Measurements from ENCODE around the gene PRKAB1.
A peak's percentile ranks its signal among the peaks of the same experiment; 100 is the strongest.

PRKAB1 gene

DNA sequence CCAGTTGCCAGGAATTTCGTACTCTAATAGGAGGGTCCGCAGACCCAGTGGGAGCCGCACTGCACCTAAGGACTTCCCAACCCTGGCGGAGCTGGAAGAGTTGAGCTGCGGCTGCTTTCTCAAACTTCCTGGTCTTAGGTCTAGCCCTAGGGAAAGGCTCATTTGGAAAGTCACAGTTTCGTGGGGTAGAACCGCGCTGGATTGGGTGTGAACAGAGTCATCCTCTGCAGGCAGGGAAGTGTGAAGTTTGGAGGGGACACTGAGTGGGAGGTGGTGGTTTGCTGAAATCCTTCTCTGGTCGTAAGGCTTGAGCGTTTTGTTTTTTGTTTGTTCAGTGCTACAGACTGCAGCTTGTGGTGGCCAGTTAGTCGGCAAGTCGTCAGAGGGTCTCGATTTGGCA lies 18.8 kb downstream of the PRKAB1 start:
- Histone ChIP-seq H3K9me3 (replicated peaks; ENCODE audit: low read length) (no peaks in the 10 kb centered on the region), H3K4me1 (ENCODE audit: control insufficient read depth, insufficient read depth, low read length) (peaks cover 22% of the 10 kb centered on the region), H3K27me3 (ENCODE audit: control insufficient read depth, insufficient read depth, low read length) (no peaks in the 10 kb centered on the region), H3K4me2 (ENCODE audit: low read length) (no peak overlapping the region), H3K4me3 (ENCODE audit: low read length) (no peak overlapping the region), H3K9ac (ENCODE audit: low read depth, low read length) (no peak overlapping the region), H3K36me3 (ENCODE audit: insufficient read depth, low read length) (peaks cover 19% of the 10 kb centered on the region)

DNA sequence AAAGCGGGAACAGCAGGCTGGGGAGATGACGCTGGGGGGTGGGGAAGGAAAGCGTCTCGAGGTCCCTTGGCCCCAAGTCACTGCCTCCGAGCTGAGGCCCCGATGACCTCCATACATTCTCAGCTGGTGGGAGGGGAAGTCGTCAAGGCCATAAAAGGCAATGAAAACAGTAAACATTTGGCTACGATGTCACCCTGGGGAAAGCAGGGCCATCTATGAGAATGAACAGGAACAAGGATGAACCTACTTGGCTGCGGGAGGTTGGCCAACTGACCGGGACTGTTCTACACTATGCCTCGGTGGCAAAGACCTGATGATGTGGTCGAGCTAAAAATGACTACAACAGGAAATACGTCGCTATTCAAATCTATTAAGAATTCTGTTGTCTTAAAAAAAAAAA lies 19.5 kb downstream of the PRKAB1 start:
- Histone ChIP-seq H3K9ac (ENCODE audit: low read depth, low read length) (no peak overlapping the region), H3K9me3 (replicated peaks; ENCODE audit: low read length) (no peaks in the 10 kb centered on the region), H3K27me3 (ENCODE audit: control insufficient read depth, insufficient read depth, low read length) (no peaks in the 10 kb centered on the region), H3K4me3 (ENCODE audit: low read length) (no peak overlapping the region), H3K4me1 (ENCODE audit: control insufficient read depth, insufficient read depth, low read length) (peaks cover 25% of the 10 kb centered on the region), H3K36me3 (ENCODE audit: insufficient read depth, low read length) (peaks cover 13% of the 10 kb centered on the region), H3K4me2 (ENCODE audit: low read length) (no peak overlapping the region)

DNA sequence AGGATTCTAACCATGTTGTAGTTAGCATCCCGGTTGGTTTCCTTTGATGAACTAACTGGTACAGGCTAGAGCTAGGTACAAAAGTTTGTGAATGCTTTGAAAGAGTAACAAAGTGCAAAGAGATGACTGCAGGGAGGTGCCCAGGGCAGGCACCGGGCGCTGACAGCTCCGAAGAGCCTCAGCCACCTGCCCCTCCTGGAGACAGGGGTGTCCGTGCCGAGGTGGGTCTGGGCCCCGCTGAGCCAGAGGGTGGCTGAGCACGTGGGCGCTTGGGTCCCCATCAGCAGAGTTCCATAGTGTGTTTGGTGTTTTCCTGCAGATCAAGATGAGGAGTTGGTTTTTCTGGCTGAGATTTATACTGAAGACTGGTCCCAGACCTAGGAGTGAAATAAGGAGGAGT lies 19.9 kb downstream of the PRKAB1 start:
- H3K27me3 ChIP-seq (ENCODE audit: control insufficient read depth, insufficient read depth, low read length) = no peaks in the 10 kb centered on the region
- peaks cover 26% of the 10 kb centered on the region for H3K4me1 ChIP-seq (ENCODE audit: control insufficient read depth, insufficient read depth, low read length)
- no peaks in the 10 kb centered on the region for H3K9me3 ChIP-seq (replicated peaks; ENCODE audit: low read length)
- H3K4me2 ChIP-seq (ENCODE audit: low read length) = no peak overlapping the region
- no peak overlapping the region for H3K9ac ChIP-seq (ENCODE audit: low read depth, low read length)
- H3K4me3 ChIP-seq (ENCODE audit: low read length) = no peak overlapping the region
- H3K36me3 ChIP-seq (ENCODE audit: insufficient read depth, low read length) = peaks cover 13% of the 10 kb centered on the region

DNA sequence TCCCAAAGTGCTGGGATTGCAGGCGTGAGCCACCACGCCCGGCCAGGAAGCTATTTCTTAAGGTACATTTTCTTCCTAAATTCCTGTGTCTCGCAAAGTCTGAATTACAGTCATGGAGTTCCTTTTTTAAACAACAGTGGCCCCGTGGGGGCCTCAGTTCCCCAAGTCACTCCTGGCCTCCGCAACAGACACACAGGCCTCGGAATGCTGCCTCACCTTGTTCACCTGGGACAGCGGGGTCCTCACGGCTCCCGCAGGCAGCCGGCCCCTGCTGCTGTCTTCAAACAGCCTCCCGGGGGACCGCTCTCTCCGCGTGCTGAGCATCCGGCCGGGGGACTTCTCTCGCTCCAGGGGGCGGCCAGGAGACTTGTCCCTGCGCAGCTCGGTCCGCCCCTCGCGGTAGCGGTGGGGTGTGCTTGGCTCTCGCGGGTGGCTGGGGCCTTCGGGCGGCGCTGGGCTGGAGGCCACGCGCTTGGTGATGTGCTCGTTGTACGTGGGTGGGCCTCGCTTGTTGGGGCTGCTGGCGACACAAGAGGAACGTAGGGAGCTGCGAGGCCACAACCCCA lies 22.1 kb downstream of the PRKAB1 start:
- Histone ChIP-seq H3K4me3 (ENCODE audit: low read length) (no peak overlapping the region), H3K36me3 (ENCODE audit: insufficient read depth, low read length) (peaks cover 13% of the 10 kb centered on the region), H3K27me3 (ENCODE audit: control insufficient read depth, insufficient read depth, low read length) (no peaks in the 10 kb centered on the region), H3K4me2 (ENCODE audit: low read length) (no peak overlapping the region), H3K4me1 (ENCODE audit: control insufficient read depth, insufficient read depth, low read length) (peaks cover 20% of the 10 kb centered on the region), H3K9ac (ENCODE audit: low read depth, low read length) (no peak overlapping the region), H3K9me3 (replicated peaks; ENCODE audit: low read length) (no peaks in the 10 kb centered on the region)

DNA sequence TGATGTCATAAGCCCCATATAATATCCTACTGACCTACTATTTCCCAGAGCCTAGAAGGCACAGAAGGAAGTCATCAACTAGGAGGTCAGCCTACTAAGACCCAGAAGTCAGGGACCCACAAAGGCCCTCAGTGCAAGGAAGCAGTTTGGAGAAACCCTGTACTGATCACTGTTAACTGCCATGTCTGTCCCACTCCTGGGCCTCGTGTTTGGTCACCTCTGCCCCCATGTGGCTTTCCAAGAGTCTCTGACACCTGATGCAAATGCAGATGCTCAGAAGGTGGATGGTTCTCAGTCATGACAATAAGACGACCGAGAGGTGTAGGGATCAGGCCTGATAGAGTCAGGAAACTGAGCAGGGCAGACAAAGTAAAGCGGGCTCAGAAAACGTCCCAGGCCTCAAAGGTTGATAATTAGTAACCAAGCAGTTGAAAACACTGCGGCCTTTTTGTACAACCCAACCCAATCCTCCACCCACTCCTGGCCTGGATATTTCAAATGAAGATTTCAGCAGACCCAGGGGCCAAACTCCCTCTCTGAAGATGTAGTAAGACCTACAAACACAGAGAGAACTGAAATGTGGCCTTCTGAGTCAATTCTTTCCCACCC lies 23.4 kb downstream of the PRKAB1 start:
- no peaks in the 10 kb centered on the region for H3K27me3 ChIP-seq (ENCODE audit: control insufficient read depth, insufficient read depth, low read length)
- H3K4me2 ChIP-seq (ENCODE audit: low read length) = no peak overlapping the region
- no peak overlapping the region for H3K9ac ChIP-seq (ENCODE audit: low read depth, low read length)
- H3K4me3 ChIP-seq (ENCODE audit: low read length) = no peak overlapping the region
- peaks cover 20% of the 10 kb centered on the region for H3K4me1 ChIP-seq (ENCODE audit: control insufficient read depth, insufficient read depth, low read length)
- H3K36me3 ChIP-seq (ENCODE audit: insufficient read depth, low read length) = peaks cover 13% of the 10 kb centered on the region
- no peaks in the 10 kb centered on the region for H3K9me3 ChIP-seq (replicated peaks; ENCODE audit: low read length)

DNA sequence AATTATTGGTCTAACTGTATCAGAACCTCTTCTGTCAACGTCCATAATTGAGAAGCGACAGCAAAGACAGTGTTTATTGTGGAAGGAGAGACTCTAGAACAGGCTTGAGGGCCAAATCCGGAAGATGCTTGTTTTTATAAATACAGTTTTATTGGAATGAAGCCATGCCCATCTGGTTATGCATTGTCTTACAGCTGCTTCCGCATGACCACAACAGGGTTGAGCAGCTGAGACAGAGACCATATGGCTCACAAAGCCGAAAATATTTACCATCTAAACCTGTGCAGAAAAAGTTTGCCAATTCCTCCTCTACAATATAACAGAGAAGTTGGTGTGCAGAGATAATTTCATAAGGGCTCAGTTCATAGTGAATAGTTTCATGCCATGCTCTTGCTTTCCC lies 24.5 kb downstream of the PRKAB1 start:
- Histone ChIP-seq H3K36me3 (ENCODE audit: insufficient read depth, low read length) (peaks cover 8% of the 10 kb centered on the region), H3K4me3 (ENCODE audit: low read length) (no peak overlapping the region), H3K27me3 (ENCODE audit: control insufficient read depth, insufficient read depth, low read length) (no peaks in the 10 kb centered on the region), H3K9me3 (replicated peaks; ENCODE audit: low read length) (no peaks in the 10 kb centered on the region), H3K9ac (ENCODE audit: low read depth, low read length) (no peak overlapping the region), H3K4me2 (ENCODE audit: low read length) (peak overlapping the region; percentile 57), H3K4me1 (ENCODE audit: control insufficient read depth, insufficient read depth, low read length) (peaks cover 20% of the 10 kb centered on the region)

DNA sequence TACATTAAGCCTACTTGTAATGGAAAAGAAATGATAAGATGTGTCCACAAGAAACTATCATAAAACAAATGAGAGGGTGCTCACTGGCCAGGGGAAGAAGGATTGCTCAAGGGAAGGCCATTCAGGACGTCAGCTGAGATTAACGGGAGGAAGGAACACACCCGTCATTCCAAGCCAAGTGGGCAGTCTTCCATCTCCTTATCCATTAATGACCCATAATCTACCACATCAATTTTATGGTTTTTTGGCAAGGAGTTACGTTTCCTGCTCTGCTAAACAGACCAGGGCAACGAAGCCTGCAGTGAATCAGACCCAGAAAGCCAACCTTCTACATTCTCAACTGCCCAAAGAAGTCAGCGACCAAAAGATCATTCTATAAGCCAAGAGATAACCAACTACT lies 25.1 kb downstream of the PRKAB1 start:
- H3K4me3 ChIP-seq (ENCODE audit: low read length) = no peak overlapping the region
- H3K9me3 ChIP-seq (replicated peaks; ENCODE audit: low read length) = no peaks in the 10 kb centered on the region
- no peaks in the 10 kb centered on the region for H3K27me3 ChIP-seq (ENCODE audit: control insufficient read depth, insufficient read depth, low read length)
- no peak overlapping the region for H3K9ac ChIP-seq (ENCODE audit: low read depth, low read length)
- H3K4me1 ChIP-seq (ENCODE audit: control insufficient read depth, insufficient read depth, low read length) = peaks cover 20% of the 10 kb centered on the region
- peak overlapping the region; percentile 57 for H3K4me2 ChIP-seq (ENCODE audit: low read length)
- H3K36me3 ChIP-seq (ENCODE audit: insufficient read depth, low read length) = peaks cover 13% of the 10 kb centered on the region

DNA sequence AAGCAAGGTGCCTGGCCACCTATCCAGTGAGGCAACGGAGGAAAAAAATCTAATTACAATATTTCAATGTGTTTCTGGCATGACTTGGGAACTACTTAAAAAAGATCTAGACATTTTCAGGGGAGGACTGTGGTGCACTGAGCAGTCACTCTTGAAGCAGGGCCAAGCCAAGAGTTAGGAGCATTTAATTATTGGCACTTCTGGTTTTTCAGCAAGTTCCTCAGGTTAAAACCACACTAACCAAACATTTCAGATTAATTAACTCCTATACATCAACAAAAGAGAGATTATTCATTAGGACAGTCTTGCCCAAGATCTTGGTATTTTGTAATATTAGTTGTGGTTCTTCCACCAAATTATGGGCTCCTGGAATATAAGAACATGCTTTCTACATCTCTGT lies 25.6 kb downstream of the PRKAB1 start:
- Histone ChIP-seq H3K27me3 (ENCODE audit: control insufficient read depth, insufficient read depth, low read length) (no peaks in the 10 kb centered on the region), H3K4me3 (ENCODE audit: low read length) (no peak overlapping the region), H3K36me3 (ENCODE audit: insufficient read depth, low read length) (peaks cover 11% of the 10 kb centered on the region), H3K9me3 (replicated peaks; ENCODE audit: low read length) (no peaks in the 10 kb centered on the region), H3K9ac (ENCODE audit: low read depth, low read length) (no peak overlapping the region), H3K4me2 (ENCODE audit: low read length) (peak overlapping the region; percentile 57), H3K4me1 (ENCODE audit: control insufficient read depth, insufficient read depth, low read length) (peaks cover 20% of the 10 kb centered on the region)

DNA sequence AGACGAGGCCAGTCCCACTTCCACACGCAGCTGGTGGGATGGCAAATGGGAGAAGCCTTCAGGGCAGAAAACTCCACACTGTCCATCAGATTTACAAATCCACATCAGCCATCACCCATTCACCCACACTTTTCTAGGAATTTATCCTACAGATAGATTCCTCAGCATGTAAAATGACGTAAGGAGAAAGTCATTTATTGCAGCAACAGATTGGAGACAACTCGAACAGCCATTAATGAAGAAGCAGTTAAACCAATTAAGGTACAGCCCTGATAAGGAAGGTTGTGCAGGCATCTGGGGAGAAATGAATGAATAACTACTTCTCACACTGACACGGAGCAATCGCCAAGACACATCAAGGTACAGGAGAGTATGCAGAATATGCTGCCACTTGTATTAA lies 26.2 kb downstream of the PRKAB1 start:
- H3K36me3 ChIP-seq (ENCODE audit: insufficient read depth, low read length) = peaks cover 10% of the 10 kb centered on the region
- H3K27me3 ChIP-seq (ENCODE audit: control insufficient read depth, insufficient read depth, low read length) = no peaks in the 10 kb centered on the region
- H3K9ac ChIP-seq (ENCODE audit: low read depth, low read length) = no peak overlapping the region
- H3K4me2 ChIP-seq (ENCODE audit: low read length) = no peak overlapping the region
- H3K9me3 ChIP-seq (replicated peaks; ENCODE audit: low read length) = no peaks in the 10 kb centered on the region
- peaks cover 20% of the 10 kb centered on the region for H3K4me1 ChIP-seq (ENCODE audit: control insufficient read depth, insufficient read depth, low read length)
- no peak overlapping the region for H3K4me3 ChIP-seq (ENCODE audit: low read length)

DNA sequence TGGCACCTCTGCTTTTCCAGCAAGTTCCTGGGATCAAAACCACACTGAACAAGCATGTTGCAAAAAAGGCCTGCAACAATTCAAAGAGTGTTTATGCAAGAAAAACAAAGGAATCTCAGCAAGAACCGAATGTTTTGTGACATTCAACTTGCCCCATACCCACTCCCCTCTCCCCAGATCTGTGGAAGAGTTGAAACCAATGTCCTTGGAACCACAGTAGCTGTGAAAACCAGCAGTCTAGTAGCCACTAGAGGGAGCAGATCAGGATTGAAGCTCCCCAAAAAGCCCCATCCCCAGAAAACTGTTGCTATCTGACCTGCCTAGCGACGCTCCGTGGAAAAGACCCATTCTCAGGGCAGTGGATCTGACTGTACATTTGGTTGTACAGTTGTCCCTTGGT lies 27.1 kb downstream of the PRKAB1 start:
- H3K9ac ChIP-seq (ENCODE audit: low read depth, low read length) = no peak overlapping the region
- H3K36me3 ChIP-seq (ENCODE audit: insufficient read depth, low read length) = peaks cover 14% of the 10 kb centered on the region
- H3K9me3 ChIP-seq (replicated peaks; ENCODE audit: low read length) = no peaks in the 10 kb centered on the region
- H3K4me2 ChIP-seq (ENCODE audit: low read length) = no peak overlapping the region
- peaks cover 20% of the 10 kb centered on the region for H3K4me1 ChIP-seq (ENCODE audit: control insufficient read depth, insufficient read depth, low read length)
- H3K4me3 ChIP-seq (ENCODE audit: low read length) = no peak overlapping the region
- no peaks in the 10 kb centered on the region for H3K27me3 ChIP-seq (ENCODE audit: control insufficient read depth, insufficient read depth, low read length)

DNA sequence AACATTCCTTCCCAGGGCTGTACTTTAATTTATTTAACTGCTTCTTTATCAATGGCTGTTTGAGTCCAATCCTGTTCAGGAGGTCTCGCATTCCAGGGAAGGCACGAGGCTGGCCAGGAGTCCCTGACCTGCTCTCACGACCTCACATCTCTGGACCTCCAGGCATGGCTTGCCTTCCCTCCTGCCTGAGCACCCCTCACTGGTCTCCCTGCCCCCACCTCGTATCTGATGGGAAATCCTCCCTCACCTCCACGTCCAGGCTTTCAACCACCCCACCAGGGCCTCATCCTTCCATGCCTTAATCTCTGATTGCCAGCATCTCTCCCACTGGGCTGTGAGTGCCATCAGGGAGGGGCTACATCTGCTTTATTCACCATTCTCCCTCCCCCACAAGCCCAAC lies 29.0 kb downstream of the PRKAB1 start:
- H3K9me3 ChIP-seq (replicated peaks; ENCODE audit: low read length) = no peaks in the 10 kb centered on the region
- H3K4me1 ChIP-seq (ENCODE audit: control insufficient read depth, insufficient read depth, low read length) = peaks cover 20% of the 10 kb centered on the region
- no peak overlapping the region for H3K4me3 ChIP-seq (ENCODE audit: low read length)
- H3K27me3 ChIP-seq (ENCODE audit: control insufficient read depth, insufficient read depth, low read length) = no peaks in the 10 kb centered on the region
- peaks cover 19% of the 10 kb centered on the region for H3K36me3 ChIP-seq (ENCODE audit: insufficient read depth, low read length)
- H3K9ac ChIP-seq (ENCODE audit: low read depth, low read length) = no peak overlapping the region
- no peak overlapping the region for H3K4me2 ChIP-seq (ENCODE audit: low read length)

DNA sequence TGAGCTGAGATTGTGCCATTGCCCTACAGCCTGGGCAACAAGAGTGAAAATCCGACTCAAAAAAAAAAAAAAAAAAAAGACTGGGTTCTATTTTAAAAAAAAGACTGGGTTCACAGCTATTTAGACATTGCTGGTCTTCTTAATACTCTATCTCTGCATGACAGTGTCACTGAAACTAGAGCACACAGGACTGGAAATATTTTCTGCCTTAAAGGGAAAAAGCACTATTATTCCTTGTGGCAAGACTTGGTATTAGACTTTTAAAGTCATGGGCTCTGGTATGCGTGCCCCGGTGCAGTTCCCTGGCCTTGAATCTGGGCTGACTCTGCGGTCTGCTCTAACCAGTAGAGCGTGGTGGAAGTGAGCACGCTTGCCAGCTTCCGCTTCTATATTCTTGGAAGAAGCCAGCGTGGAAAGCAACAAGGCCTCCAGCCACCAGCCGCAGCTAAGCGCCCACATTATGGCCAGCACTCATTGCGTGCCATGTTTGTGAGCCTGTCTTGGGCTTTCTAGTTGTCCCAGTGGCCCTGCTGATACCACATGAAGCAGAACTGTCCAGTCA lies 31.3 kb downstream of the PRKAB1 start:
- Histone ChIP-seq H3K27me3 (ENCODE audit: control insufficient read depth, insufficient read depth, low read length) (no peaks in the 10 kb centered on the region), H3K4me3 (ENCODE audit: low read length) (no peak overlapping the region), H3K4me1 (ENCODE audit: control insufficient read depth, insufficient read depth, low read length) (peaks cover 5% of the 10 kb centered on the region), H3K9ac (ENCODE audit: low read depth, low read length) (no peak overlapping the region), H3K9me3 (replicated peaks; ENCODE audit: low read length) (no peaks in the 10 kb centered on the region), H3K36me3 (ENCODE audit: insufficient read depth, low read length) (peaks cover 19% of the 10 kb centered on the region), H3K4me2 (ENCODE audit: low read length) (no peak overlapping the region)

Data from skeletal muscle satellite cell (primary cell).